Erythroblast (primary cell): ENCODE results near the gene TMEM37.

Experiments used
- GATA1 ChIP-seq: IDR thresholded peaks from 2 replicates; pipeline ENCODE4 v1.6.1; 2011; ENCODE audit warnings: low read depth, mild to moderate bottlenecking, control low read depth, low read length, moderate library complexity
- POLR2A ChIP-seq: IDR thresholded peaks from 2 replicates; pipeline ENCODE4 v1.6.1; 2011; ENCODE audit warnings: mild to moderate bottlenecking, low read length

- TF ChIP-seq POLR2A (no peak), GATA1 (no peak)
Observed at GRCh38 chr2:119431155-119431975, at the start of gene TMEM37.
